Measurements from ENCODE around the gene IMPA2.
A peak's percentile ranks its signal among the peaks of the same experiment; 100 is the strongest.

The IMPA2 gene

GRCh38 chr18:11991021-11991795, 9.9 kb downstream of the IMPA2 start:
- no peak for DNase-seq

- DNase-seq = no peak
These were observed 10.9 kb downstream of the IMPA2 start for GRCh38 chr18:11992096-11992790.

GRCh38 chr18:11993264-11993916, 12.1 kb downstream of the IMPA2 start:
- no peak for DNase-seq

DNA sequence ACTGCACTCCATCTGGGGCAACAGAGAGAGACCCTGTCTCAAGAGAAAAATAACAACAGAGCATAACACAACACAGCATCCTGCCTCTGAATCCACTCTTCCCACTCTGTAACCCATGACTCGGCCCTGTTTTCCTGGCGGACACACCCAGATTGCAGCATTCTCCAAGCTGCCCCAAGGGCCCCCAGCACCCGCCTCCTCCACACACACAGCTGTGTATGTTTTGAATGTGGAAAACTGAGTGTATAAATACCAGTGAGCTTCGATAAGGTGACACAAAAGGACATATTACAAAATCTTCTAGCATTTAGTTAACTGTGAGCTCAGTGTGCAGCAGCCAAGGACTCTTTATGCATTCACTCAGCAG, 13.0 kb downstream of the IMPA2 start:
- no peak for DNase-seq

DNA sequence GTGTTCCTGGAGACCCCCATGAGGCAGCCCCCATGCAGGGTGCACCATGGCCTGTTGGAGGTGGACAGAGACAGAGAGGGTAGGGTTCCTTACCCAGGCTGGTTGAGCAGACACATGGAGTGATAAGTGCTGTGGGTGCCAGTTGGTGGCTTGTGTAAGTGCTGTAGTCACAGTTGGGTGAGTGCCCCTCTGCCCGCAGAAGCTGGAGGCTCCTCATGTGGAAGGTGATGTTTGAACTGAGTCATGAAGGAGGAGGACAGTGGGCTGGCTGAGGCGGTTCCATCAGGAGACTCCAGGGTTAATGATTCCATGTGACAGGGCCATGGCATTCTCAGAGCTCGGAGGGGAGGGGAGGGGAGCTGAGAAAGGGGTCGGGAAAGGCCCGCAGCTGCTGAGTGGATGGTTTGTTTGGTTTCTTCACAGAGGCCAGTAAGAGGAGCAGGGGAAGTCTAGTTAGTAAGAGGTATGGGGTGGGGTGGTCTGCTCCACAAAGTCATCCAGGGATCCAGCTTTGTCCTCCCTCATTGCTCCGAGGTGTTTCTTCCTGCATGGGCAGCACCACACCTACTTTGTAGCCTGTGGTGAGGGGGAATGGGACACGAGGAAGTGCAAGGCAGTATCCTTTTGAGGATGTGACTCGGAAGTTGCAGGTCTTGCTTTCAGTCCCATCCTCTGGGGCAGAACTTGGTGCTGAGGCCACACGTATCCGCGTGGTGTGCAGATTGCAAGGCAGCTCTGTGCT, 13.6 kb downstream of the IMPA2 start:
- DNase-seq = no peak

DNA sequence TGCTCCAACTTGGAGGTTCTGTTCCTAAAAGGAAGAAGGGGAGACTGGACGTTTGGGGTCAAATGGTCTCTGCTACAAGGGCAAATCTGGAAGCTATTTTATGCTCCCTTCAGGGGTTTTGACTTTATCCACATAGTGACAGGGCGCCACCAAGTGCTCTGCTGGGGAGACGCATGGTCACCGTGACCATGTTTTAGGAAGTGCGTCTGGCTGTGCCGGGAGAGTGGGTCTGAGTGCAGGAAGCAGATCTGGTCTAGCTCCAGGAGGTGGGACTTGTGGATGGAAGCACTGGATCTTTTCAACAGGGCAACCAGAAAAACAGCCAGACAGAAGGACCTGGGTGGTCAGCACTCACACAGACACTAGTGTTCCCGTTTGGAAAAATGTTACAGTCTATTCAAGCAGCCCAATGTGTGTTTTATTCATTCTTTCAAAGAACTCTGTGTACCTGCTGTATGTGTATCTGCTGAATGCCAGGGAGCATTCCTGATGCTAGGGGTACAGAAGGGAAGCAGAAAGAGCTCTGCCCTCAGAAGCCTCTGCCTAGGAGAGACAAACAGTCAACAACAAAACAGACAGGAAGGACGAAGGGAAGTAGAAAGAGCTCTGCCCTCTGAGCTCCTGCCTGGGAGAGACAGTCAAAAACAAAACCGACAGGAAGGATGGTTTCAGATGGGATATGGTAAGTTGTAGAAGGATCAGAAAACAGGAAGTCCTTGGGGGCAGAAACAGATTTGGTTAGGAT, 14.3 kb downstream of the IMPA2 start:
- peak; percentile 14 to 53 (median 26) for DNase-seq

GRCh38 chr18:11996190-11996754, 15.0 kb downstream of the IMPA2 start:
- DNase-seq = no peak

GRCh38 chr18:11996907-11997306, 15.6 kb downstream of the IMPA2 start:
- no peak for DNase-seq

DNA sequence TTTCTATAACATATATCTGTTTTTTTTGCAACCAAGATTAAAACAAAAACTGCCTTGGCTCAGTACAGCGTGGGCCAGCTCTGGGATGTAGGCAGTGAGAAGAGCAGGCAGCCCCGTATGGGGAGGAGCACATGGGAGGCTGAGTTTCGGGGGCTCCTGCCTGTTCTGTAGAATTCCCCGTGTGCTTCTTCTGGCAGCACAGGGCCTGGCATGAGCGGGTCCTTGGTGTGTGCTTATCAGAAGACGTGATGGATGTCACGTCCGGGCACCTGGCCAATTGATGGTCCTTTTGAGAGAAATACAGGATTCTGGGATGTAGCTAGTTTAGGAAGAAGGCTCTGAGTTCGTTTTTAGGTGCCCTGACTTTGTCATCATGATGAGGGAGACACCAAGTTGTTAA, 16.2 kb downstream of the IMPA2 start:
- no peak for DNase-seq

DNA sequence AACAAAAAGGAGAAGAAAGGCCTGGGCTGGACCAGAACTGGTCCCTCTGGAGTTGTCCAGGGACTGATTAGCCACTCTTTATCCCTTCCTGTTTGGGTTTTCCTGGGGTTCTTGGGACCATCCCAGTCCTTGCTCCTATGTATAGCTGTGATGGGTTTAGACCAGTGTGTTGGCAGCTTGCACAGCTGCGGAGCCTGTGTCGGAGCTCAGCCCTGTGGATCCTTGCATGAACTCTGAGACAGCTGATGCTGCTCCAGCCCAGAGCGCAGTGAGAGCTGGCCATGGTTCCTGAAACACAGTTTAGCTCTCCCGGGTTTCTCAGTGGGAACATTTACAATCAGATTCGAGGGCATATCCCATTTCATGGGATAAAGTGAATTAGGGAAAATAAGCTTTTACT, 16.9 kb downstream of the IMPA2 start:
- no peak for DNase-seq

- DNase-seq = no peak
These were observed 18.1 kb downstream of the IMPA2 start for GRCh38 chr18:11999429-11999828.

DNA sequence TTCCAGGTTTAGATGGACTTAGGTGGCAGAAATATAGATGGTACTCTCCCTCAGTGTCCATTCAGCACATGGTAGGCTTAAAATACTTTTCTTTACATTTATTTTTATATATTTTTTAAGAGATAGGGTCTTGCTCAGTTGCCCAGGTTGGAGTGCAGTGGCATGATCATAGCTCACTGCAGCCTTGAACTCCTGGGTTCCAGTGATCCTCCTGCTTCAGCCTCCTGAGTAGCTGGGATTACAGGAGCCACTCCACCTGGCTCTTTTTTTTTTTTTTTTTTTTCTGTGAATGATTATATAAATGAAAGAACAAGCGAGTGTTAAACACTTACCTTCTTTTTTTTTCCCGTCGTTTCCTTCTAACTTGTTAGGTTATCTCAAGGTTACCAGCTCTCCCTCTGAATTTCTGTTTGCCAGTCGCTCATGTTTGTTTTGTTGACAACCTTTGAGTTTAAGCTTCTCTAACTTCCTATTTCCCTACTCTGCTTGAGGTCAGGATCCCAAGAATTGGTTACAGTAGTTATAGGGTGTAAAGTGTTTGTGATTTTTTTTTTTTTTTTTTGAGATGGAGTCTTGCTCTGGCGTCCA, 18.9 kb downstream of the IMPA2 start:
- DNase-seq = no peak

GRCh38 chr18:12001421-12001820, 20.1 kb downstream of the IMPA2 start:
- no peak for DNase-seq

- DNase-seq = no peak
These were observed 22.6 kb downstream of the IMPA2 start for GRCh38 chr18:12003894-12004293.

GRCh38 chr18:12005538-12006487, 24.5 kb downstream of the IMPA2 start:
- DNase-seq = no peak

DNA sequence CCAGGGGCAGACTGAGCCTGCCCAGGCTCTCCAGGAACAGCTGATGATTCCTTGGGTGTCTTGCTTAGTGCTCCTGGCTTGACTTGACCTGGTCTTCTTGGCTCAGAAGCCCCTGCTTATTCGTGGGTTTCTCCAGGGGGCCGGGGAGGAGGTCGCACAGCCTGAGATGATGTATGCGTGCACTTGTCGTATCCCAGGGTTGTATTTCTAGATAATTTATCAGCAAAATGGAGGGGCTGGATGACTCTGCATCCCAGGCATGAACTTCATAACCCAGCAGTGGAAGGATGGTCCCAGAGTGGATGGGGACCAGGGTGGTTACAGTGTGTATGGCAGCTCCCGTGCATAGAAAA, 25.2 kb downstream of the IMPA2 start:
- DNase-seq = no peak

- no peak for DNase-seq
These were observed 25.8 kb downstream of the IMPA2 start for GRCh38 chr18:12007063-12007462.

GRCh38 chr18:12008181-12008767, 27.0 kb downstream of the IMPA2 start:
- no peak for DNase-seq

DNA sequence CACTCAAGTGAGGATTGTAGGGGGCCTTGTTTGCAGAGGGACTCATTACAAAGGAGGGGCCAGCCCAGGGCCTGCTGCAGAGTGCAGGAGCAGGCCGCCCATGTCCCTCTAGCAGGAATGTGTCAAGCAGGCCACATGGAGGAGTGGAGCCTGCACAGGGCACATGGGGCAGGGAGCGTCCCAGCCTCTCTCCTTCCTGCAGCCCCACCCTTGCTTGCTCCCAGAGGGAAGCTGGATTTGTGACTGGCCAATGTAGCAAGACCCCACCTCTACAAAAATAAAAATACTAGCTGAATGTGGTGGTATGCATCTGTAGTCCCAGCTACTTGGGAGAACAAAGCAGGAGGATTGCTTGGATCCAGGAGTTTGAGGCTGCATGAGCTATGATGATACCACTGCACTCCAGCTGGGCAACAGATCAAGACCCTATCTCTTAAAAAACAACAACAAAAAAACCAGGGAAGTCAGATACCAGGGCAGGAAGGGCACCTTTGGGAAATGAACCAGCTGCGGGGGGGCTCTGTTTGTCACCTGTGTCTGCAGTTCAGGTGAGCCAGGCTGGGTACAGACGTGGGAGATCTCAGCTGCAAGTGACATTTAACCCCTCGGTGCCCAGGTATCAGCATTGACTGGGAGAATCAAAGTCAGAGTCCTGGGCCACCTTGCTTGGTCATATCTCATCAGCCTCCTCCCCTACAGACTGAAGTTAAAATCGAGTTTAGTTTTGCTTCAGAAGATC, 27.7 kb downstream of the IMPA2 start:
- no peak for DNase-seq

All from NCI-H1417 (cell line).